Measurements from ENCODE around the gene TICAM1.
"Not testable (repeated sequence)": the region's sequence is repeated elsewhere in the genome, so short reads cannot be mapped to it uniquely, and the experiment has no call there.

Gene TICAM1

DNA sequence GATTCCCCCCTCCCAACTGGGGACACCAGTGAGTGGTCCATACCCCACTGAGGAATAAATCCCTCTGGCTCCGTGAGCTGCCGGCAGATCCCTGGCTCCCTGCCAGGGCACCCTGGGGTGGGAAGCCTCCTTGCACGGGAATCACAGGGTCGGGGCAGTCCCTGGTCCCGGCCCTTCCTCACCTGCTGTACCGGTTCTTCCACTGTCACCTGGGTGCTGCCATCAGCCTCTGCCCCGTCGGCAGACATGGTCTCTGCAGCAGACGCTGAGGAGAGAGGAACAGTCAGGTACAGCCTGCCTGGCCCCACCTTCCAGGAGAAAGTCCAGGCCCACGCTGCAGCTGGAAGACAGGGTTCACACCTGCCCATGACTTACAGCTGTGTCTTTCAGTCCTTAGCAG is 29.6 kb upstream of the TICAM1 start:
- Histone ChIP-seq H3K4me1 (ENCODE audit: control insufficient read depth in 1 of 2, insufficient read depth in 2 of 2, low read length in 2 of 2) (no peaks in the 10 kb centered on the region), H3K9me3 (ENCODE audit: control insufficient read depth in 1 of 2, low read length in 2 of 2) (no peaks in the 10 kb centered on the region), H3K4me3 (ENCODE audit: low read depth in 1 of 2, low read length in 2 of 2) (no peak overlapping the region), H3K27me3 (ENCODE audit: low read depth, low read length) (no peaks in the 10 kb centered on the region), H3K27ac (ENCODE audit: low read length) (no peak overlapping the region), H3K36me3 (ENCODE audit: control insufficient read depth in 1 of 2, insufficient read depth in 2 of 2, low read length in 2 of 2) (peaks cover 11 to 35% of the 10 kb centered on the region in 2 donors)

DNA sequence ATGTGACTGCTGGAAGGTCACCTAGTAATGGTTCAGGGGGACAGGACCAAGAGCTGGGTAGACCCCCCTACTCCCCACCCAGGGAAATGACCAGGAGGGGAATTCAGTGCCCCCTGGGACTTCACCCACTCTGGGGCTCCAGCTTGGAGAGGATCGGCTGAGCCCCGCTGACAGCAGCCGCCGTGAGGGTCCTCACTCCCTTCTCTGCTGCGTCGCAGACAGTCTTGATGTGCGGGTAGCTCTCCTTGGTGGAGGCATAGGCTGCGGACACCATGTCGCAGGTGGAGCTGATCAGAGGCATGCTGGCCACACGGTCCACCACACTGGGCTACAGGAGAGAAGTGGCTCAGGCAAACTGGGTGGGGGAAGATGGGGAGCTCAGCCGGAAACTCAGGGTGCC is 28.2 kb upstream of the TICAM1 start:
- Histone ChIP-seq H3K9me3 (ENCODE audit: control insufficient read depth in 1 of 2, low read length in 2 of 2) (no peaks in the 10 kb centered on the region), H3K36me3 (ENCODE audit: control insufficient read depth in 1 of 2, insufficient read depth in 2 of 2, low read length in 2 of 2) (peaks cover 15 to 41% of the 10 kb centered on the region in 2 donors), H3K27me3 (ENCODE audit: low read depth, low read length) (no peaks in the 10 kb centered on the region), H3K4me1 (ENCODE audit: control insufficient read depth in 1 of 2, insufficient read depth in 2 of 2, low read length in 2 of 2) (no peaks in the 10 kb centered on the region), H3K4me3 (ENCODE audit: low read depth in 1 of 2, low read length in 2 of 2) (no peak overlapping the region), H3K27ac (ENCODE audit: low read length) (no peak overlapping the region)

DNA sequence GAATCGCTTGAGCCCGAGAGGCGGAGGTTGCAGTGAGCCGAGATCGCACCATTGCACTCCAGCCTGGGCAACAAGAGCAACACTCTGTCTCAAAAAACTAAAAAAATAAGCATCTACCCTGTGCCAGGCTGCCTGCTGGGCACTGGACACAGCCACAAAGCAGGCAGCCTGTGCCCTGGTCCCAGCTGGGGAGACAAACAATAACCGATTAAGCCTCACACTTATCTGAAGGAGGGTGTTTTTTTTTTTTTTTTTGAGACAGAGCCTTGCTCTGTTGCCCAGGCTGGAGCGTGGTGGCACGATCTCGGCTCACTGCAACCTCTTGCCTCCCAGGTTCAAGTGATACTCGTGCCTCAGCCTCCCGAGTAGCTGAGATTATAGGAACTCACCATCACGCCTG is 25.0 kb upstream of the TICAM1 start:
- not testable (repeated sequence) for H3K27me3 ChIP-seq (ENCODE audit: low read depth, low read length); H3K4me3 ChIP-seq (ENCODE audit: low read depth in 1 of 2, low read length in 2 of 2); H3K9me3 ChIP-seq (ENCODE audit: control insufficient read depth in 1 of 2, low read length in 2 of 2); H3K4me1 ChIP-seq (ENCODE audit: control insufficient read depth in 1 of 2, insufficient read depth in 2 of 2, low read length in 2 of 2); H3K27ac ChIP-seq (ENCODE audit: low read length)
- H3K36me3 ChIP-seq (ENCODE audit: control insufficient read depth in 1 of 2, insufficient read depth in 2 of 2, low read length in 2 of 2): peaks cover 15 to 57% of the 10 kb centered on the region in 2 donors

DNA sequence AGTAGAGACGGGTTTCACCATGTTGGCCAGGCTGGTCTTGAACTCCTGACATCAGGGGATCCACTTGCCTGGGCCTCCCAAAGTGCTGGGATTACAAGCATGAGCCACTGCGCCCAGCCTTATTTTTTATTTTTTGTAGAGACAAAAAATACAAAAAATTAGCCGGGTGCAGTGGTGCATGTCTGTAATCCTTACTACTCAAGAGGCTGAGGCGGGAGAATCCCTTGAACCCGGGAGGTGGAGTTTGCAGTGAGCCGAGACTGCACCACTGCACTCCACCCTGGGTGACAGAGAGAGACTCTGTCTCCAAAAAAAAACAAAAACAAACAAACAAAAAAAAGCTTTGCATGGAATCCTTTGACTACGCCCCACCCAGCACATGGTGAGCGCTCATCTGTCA is 22.0 kb upstream of the TICAM1 start:
- H3K27me3 ChIP-seq (ENCODE audit: low read depth, low read length); H3K9me3 ChIP-seq (ENCODE audit: control insufficient read depth in 1 of 2, low read length in 2 of 2); H3K4me3 ChIP-seq (ENCODE audit: low read depth in 1 of 2, low read length in 2 of 2); H3K27ac ChIP-seq (ENCODE audit: low read length); H3K4me1 ChIP-seq (ENCODE audit: control insufficient read depth in 1 of 2, insufficient read depth in 2 of 2, low read length in 2 of 2): not testable (repeated sequence)
- peaks cover 3 to 49% of the 10 kb centered on the region in 2 donors for H3K36me3 ChIP-seq (ENCODE audit: control insufficient read depth in 1 of 2, insufficient read depth in 2 of 2, low read length in 2 of 2)

DNA sequence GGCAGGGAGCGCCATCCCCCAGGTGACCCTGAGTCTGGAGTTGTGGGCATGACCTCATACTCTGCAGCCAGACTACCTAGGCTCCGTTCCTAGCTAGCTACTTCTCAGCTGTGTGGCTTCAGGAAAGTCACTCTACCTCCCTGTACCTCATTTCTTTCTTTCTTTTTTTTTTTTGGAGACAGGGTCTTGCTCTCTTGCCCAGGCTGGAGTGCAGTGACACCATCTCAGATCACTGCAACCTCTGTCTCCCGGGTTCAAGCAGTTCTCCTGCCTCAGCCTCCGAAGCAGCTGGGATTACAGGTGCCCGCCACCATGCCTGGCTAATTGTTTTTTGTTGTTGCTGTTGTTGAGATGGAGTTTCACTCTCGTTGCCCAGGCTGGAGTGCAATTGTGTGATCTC is 21.0 kb upstream of the TICAM1 start:
- no peak overlapping the region for H3K4me3 ChIP-seq (ENCODE audit: low read depth in 1 of 2, low read length in 2 of 2)
- peaks cover 3 to 51% of the 10 kb centered on the region in 2 donors for H3K36me3 ChIP-seq (ENCODE audit: control insufficient read depth in 1 of 2, insufficient read depth in 2 of 2, low read length in 2 of 2)
- no peaks in the 10 kb centered on the region for H3K9me3 ChIP-seq (ENCODE audit: control insufficient read depth in 1 of 2, low read length in 2 of 2)
- H3K4me1 ChIP-seq (ENCODE audit: control insufficient read depth in 1 of 2, insufficient read depth in 2 of 2, low read length in 2 of 2): no peaks in the 10 kb centered on the region
- no peak overlapping the region for H3K27ac ChIP-seq (ENCODE audit: low read length)
- no peaks in the 10 kb centered on the region for H3K27me3 ChIP-seq (ENCODE audit: low read depth, low read length)

DNA sequence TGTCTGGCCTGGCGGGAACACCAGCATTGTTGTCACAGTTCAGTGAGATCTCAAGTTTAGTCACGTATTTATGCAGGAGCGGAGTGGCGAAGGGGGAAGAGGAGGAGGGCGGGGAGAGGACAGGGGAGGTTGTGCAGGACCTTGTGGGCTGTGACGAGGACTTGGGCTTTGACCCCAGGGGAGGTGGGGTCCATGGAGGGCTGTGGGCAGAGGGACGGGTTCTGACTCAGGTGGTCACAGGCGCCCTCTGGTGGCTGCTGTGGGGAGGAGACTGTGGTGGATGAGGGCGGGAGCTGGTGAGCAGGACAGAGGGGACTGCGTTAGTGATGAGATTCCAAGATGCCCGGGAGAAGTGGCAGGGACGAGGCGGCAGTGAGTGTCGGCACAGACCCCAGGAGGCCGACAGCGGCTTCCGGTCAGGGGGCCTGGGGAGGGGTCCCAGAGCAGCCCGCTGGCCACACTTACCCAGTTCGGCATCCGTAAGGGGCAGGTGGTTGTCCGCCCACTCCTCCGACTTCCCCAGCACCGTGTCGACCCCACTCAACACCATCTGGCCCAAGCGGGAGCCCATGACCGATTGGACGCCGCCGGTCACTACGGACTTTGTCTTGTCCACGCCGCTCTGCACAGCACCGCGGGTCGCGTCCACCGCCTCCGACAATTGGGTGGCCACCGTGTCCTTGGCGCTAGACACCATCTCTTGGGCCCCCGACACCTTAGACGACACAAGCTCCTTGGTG is 20.2 kb upstream of the TICAM1 start:
- Histone ChIP-seq H3K4me1 (ENCODE audit: control insufficient read depth in 1 of 2, insufficient read depth in 2 of 2, low read length in 2 of 2) (no peaks in the 10 kb centered on the region), H3K4me3 (ENCODE audit: low read depth in 1 of 2, low read length in 2 of 2) (no peak overlapping the region), H3K9me3 (ENCODE audit: control insufficient read depth in 1 of 2, low read length in 2 of 2) (no peaks in the 10 kb centered on the region), H3K27me3 (ENCODE audit: low read depth, low read length) (no peaks in the 10 kb centered on the region), H3K36me3 (ENCODE audit: control insufficient read depth in 1 of 2, insufficient read depth in 2 of 2, low read length in 2 of 2) (peaks cover 3 to 51% of the 10 kb centered on the region in 2 donors), H3K27ac (ENCODE audit: low read length) (no peak overlapping the region)

DNA sequence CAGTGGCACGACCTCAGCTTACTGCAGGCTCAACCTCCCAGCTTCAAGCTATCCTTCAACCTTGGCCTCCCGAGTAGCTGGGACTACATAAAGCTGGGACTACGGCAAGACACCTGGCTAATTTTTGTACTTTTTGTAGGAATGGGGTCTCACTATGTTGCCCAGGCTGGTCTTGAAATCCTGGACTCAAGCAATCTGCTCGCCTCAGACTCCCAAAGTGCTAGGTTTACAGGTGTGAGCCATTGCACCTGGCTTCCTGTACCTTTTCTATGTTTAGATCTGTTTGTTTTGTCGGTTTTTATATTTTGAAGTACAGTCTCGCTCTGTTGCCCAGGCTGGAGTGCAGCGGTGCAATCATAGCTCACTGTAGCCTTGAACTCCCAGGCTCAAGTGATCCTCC is 17.5 kb upstream of the TICAM1 start:
- Histone ChIP-seq H3K4me3 (ENCODE audit: low read depth in 1 of 2, low read length in 2 of 2) (no peak overlapping the region), H3K9me3 (ENCODE audit: control insufficient read depth in 1 of 2, low read length in 2 of 2) (no peaks in the 10 kb centered on the region), H3K36me3 (ENCODE audit: control insufficient read depth in 1 of 2, insufficient read depth in 2 of 2, low read length in 2 of 2) (peaks cover 9 to 45% of the 10 kb centered on the region in 2 donors), H3K27me3 (ENCODE audit: low read depth, low read length) (no peaks in the 10 kb centered on the region), H3K4me1 (ENCODE audit: control insufficient read depth in 1 of 2, insufficient read depth in 2 of 2, low read length in 2 of 2) (peaks cover 0 to 2% of the 10 kb centered on the region in 2 donors), H3K27ac (ENCODE audit: low read length) (no peak overlapping the region)

DNA sequence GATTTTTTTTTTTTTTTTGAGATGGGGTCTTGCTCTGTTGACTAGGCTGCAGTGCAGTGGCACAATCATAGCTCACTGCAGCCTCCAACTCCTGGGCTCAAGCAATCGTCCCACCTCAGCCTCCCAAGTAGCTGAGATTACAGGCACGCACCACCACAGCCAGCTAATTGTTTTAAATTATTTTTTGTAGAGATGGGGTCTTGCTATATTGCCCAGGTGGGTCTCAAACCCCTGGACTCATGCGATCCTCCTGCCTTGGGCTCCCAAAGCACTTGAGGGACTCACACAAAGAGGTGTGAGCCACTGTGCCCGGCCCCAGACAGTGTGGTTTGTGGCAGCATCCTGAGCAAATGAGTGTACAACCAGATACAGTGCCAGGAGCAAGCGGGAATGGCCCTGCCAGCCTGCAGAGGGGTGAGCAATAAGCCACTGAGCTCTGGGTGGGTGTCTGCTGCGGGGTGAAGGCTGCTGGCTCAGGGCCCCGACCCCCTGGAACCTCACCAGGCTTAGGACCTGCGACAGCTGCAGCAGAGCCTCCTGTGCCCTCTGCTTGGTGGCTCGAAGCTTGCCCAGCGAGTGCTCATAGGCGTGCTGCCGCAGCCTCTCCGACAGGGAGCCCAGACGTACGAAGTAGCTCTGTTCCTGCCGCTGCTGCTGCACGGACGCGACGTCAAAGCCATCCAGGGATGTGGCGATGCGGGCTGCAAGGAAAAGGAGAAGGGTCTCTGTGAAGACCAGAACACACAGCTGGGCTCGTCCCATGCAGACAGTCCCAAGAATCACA is 15.9 kb upstream of the TICAM1 start:
- Histone ChIP-seq H3K36me3 (ENCODE audit: control insufficient read depth in 1 of 2, insufficient read depth in 2 of 2, low read length in 2 of 2) (peaks cover 9 to 53% of the 10 kb centered on the region in 2 donors), H3K9me3 (ENCODE audit: control insufficient read depth in 1 of 2, low read length in 2 of 2) (no peaks in the 10 kb centered on the region), H3K4me1 (ENCODE audit: control insufficient read depth in 1 of 2, insufficient read depth in 2 of 2, low read length in 2 of 2) (peaks cover 0 to 2% of the 10 kb centered on the region in 2 donors), H3K27ac (ENCODE audit: low read length) (no peak overlapping the region), H3K27me3 (ENCODE audit: low read depth, low read length) (no peaks in the 10 kb centered on the region), H3K4me3 (ENCODE audit: low read depth in 1 of 2, low read length in 2 of 2) (no peak overlapping the region)

DNA sequence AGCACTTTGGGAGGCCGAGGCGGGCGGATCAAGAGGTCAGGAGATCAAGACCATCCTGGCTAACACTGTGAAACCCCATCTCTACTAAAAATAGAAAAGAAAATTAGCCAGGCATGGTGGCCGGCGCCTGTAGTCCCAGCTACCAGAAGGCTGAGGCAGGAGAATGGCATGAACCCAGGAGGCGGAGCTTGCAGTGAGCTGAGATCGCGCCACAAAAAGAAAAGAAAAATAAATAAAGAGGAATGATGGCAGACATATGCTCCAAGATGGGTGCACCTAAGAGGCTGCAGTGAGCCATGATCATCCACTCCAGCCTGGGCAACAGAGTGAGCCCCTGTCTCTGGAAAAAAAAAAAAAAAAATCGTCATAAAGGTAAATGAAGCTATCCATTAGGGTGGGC is 14.5 kb upstream of the TICAM1 start:
- not testable (repeated sequence) for H3K4me3 ChIP-seq (ENCODE audit: low read depth in 1 of 2, low read length in 2 of 2); H3K4me1 ChIP-seq (ENCODE audit: control insufficient read depth in 1 of 2, insufficient read depth in 2 of 2, low read length in 2 of 2); H3K27ac ChIP-seq (ENCODE audit: low read length); H3K9me3 ChIP-seq (ENCODE audit: control insufficient read depth in 1 of 2, low read length in 2 of 2); H3K27me3 ChIP-seq (ENCODE audit: low read depth, low read length)
- H3K36me3 ChIP-seq (ENCODE audit: control insufficient read depth in 1 of 2, insufficient read depth in 2 of 2, low read length in 2 of 2): peaks cover 12 to 51% of the 10 kb centered on the region in 2 donors

DNA sequence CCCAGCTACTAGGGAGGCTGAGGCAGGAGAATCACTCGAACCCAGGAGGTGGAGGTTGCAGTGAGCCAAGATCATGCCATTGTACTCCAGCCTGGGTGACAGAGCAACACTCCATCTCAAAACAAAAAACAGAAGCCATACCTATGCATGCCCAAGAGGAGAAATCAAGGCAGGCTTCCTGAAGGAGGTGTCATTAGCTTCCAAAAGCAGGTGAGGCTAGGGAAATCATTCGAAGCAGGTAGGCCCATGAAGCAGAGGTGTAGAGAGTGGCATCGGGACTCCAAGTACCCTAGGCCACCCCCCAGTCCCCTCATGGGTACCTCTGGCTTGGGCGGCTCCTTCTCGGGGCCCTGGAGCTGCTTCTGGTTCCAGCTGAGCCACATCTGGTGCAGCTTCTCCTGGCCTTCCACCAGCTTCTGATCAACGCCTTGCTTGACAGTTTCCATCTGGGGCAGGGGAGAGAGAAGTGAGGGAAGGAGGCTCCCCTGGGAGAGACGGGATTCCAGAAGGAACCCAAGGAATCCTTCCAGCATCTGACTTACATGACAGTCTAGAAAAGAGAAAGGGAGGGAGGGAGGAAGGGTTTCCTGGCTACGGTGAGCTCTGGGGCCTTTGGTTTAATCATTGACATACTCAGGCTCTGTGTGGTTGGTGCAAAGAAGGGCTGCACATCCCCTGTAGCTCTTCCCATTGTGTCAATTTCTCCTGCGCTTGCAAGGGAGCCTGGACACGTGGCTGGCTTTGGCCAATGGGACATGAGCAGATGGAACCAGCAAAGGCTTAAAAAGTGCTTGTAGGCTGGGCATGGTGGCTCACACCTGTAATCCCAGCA is 13.1 kb upstream of the TICAM1 start:
- Histone ChIP-seq H3K27me3 (ENCODE audit: low read depth, low read length) (no peaks in the 10 kb centered on the region), H3K4me1 (ENCODE audit: control insufficient read depth in 1 of 2, insufficient read depth in 2 of 2, low read length in 2 of 2) (peaks cover 0 to 2% of the 10 kb centered on the region in 2 donors), H3K4me3 (ENCODE audit: low read depth in 1 of 2, low read length in 2 of 2) (no peak overlapping the region), H3K9me3 (ENCODE audit: control insufficient read depth in 1 of 2, low read length in 2 of 2) (no peaks in the 10 kb centered on the region), H3K27ac (ENCODE audit: low read length) (no peak overlapping the region), H3K36me3 (ENCODE audit: control insufficient read depth in 1 of 2, insufficient read depth in 2 of 2, low read length in 2 of 2) (peaks cover 14 to 54% of the 10 kb centered on the region in 2 donors)

DNA sequence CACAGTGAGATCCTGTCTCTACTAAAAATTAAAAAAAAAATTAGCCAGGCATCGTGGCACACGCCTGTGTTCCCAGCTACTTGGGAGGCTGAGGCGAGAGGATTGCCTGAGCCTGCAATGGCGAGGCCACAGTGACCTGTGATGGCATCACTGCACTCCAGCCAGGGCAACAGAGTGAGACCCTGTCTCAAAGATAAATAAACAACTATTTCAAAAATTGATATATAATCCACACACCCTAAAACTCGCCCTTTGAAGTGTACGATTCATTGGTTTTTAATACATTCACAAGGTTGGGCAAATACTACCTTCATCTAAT is 12.1 kb upstream of the TICAM1 start:
- H3K4me1 ChIP-seq (ENCODE audit: control insufficient read depth in 1 of 2, insufficient read depth in 2 of 2, low read length in 2 of 2): peaks cover 0 to 2% of the 10 kb centered on the region in 2 donors
- no peak overlapping the region for H3K27ac ChIP-seq (ENCODE audit: low read length)
- H3K36me3 ChIP-seq (ENCODE audit: control insufficient read depth in 1 of 2, insufficient read depth in 2 of 2, low read length in 2 of 2): peaks cover 20 to 55% of the 10 kb centered on the region in 2 donors
- H3K9me3 ChIP-seq (ENCODE audit: control insufficient read depth in 1 of 2, low read length in 2 of 2): no peaks in the 10 kb centered on the region
- no peak overlapping the region for H3K4me3 ChIP-seq (ENCODE audit: low read depth in 1 of 2, low read length in 2 of 2)
- H3K27me3 ChIP-seq (ENCODE audit: low read depth, low read length): no peaks in the 10 kb centered on the region
